Measurements from ENCODE around the gene ACSM3.
"Not testable (repeated sequence)": the region's sequence is repeated elsewhere in the genome, so short reads cannot be mapped to it uniquely, and the experiment has no call there.

ACSM3 gene, protein sequence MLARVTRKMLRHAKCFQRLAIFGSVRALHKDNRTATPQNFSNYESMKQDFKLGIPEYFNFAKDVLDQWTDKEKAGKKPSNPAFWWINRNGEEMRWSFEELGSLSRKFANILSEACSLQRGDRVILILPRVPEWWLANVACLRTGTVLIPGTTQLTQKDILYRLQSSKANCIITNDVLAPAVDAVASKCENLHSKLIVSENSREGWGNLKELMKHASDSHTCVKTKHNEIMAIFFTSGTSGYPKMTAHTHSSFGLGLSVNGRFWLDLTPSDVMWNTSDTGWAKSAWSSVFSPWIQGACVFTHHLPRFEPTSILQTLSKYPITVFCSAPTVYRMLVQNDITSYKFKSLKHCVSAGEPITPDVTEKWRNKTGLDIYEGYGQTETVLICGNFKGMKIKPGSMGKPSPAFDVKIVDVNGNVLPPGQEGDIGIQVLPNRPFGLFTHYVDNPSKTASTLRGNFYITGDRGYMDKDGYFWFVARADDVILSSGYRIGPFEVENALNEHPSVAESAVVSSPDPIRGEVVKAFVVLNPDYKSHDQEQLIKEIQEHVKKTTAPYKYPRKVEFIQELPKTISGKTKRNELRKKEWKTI

DNA sequence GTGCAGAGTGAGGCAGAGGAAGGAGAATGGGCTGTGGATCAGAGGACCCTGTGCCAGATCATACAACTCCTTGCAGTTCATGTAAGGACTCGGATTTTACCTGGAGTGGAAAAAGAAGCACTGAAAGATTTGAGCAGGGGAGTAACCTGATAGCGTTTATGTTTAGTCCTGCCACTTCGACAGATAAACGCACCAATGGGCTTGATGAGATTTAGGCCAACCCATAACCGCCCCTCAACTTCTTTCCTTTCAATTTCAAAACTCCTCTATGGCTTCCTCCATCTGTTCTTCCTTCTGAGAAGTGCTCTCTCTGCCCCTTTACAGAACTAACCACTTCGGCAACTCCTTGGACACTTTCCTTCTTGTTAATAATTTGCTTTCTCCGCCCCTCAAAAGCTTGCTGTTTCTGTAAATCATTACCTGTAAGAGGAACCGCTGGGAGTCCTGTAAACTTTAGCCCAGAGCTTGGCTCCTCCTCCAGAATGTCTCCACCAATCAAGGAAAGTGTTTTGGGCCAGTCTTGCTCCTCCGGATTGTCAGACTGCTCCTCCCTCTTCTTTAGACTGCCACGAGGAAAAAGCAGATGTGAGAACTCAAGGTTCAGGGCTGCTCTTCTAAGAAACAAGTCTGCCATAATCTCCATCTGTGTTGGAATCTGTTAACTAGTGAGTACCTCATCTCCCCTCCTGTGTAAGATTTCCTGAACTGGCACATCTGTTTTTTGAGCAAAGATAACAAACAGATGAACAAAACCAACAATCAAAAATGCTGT is at the start of gene ACSM3:
ACSM3 (plus strand) TSS at position 554 of the 772 bp plus-strand sequence. CDS start 6,021 bp downstream, outside the sequence.
- DNase-seq = no peak

DNA sequence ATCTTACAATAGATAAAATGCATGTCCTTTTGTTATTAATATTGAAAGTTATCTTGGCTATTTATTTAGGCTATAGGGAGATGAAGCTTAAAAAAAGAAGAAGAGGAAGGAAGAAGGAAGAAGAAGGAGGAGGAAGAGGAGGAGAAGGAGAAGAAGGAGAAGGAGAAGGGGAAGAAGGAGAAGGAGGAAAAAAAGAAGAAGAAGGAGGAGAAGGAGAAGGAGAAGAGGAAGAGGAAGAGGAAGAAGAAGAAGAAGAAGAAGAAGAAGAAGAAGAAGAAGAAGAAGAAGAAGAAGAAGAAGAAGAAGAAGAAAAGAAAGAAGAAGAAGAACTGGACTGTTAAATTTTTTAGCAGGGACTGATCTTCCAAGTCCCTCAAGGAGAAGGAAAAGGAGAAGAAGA is 46.1 kb upstream of the ACSM3 start:
- DNase-seq = not testable (repeated sequence)

DNA sequence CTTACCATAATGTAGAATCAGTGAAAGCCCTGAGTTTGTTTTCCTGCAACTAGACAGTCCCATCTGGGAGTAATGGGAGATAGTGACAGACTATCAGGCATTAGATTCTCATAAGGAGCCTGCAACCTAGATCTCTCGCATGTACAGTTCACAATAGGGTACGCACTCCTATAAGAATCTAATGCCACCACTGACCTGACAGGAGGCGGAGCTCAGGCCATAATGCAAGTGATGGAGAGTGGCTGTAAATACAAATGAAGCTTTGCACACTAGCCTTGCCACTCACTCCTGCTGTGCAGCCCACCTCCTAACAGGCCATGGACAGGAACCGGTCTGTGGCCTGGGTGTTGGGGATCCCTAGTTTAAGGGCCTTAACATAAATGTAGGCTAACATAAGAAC is 43.6 kb upstream of the ACSM3 start:
- DNase-seq = no peak

GRCh38 chr16:20726661-20727060 is 37.2 kb upstream of the ACSM3 start:
- no peak for DNase-seq

GRCh38 chr16:20727181-20727580 is 36.6 kb upstream of the ACSM3 start:
- no peak for DNase-seq

DNA sequence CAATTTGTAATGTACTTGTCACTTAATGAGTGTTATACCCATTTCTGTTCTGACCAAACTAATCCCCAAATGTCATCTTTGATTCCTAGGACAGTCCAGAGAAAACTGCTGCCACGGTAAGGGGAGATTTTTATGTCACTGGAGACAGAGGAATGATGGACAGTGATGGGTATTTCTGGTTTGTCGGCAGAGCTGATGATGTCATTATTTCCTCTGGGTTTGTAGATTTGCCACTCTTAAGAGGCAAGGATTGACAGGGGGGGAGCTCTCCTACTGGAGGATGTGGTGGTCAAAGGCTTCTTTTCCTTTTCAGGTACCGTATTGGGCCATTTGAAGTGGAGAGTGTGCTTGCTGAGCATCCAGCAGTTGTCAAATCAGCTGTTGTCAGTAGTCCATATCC is 34.7 kb upstream of the ACSM3 start:
- no peak for DNase-seq

DNA sequence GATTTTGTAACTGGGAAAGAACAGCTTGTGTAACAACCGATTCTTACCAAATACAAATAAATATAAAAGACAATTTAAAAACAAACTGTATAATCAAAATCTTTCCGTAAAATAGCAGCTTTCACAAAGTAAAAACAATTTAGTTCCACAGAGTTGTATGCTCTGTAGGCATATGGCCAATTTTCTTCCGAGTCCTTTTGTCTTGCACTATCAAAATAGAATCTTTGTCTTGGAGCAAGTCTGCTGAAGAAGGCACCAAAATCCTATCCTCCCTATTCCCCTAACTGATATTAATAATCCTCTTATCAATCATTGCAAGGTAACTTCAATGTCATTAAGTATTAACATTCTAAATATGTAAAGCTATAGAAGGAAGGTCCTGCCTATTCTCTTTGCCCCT is 29.8 kb upstream of the ACSM3 start:
- DNase-seq = no peak

DNA sequence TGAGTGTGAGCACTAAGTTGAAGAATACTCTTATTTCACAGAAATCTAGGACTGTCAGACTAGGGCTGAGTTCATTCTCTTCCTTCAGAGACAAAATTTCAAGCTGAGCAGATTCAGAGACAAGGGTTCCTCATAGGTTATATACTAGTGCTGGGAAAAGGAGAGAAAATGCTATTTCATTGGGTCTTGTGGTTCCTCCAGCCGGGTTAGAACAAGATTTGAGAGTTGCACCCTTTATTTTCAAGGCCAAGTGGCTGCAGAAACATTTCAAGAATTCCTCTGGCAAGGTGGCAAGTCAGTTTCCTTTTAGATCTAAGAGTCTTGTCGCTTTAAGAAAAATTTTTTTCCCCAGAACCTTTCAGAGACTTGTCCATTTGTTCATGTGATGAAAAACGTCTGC is 29.0 kb upstream of the ACSM3 start:
- no peak for DNase-seq

- no peak for DNase-seq
Measured at GRCh38 chr16:20735490-20735889, 28.3 kb upstream of the ACSM3 start.

DNA sequence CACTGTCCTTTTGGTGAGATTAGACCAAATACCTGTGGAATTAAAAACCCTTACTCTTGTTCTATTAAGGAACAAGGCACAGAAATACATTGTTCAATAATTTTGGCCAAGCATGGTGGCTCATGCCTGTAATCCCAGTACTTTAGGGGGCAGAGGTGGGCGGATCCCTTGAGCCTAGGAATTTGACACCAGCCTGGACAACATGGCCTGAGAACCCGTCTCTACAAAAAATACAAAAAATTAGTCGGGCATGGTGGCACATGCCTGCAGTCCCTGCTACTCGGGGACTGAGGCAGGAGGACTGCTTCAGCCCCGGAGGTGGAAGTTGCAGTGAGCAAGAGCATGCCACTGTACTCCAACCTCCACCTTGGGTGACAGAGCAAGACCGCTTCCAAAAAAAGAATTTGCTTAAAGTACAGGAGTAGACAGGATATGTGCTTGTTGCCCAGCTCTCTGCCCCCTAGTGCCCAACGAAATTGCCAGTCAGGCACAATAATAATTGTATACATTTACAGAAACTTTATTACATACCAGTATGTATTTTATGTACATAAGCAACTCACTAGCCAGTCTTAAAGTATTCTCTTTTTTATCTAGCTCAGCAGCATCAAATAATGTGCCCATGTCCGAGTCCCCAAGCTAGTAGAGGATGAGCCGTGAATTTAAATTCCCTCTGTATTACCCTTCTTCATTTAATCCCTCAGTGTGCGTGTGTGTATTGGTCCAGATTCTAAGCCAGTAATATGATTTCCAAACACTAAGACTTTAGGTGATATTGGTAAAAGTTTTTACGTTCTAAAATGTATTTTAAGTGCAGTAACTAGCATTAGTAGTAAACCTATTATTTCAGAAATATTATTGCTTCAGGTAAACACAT is 23.6 kb upstream of the ACSM3 start:
- no peak for DNase-seq

GRCh38 chr16:20740901-20741521 is 22.8 kb upstream of the ACSM3 start:
- DNase-seq = peak; percentile 54 to 76

GRCh38 chr16:20741554-20742285 is 22.1 kb upstream of the ACSM3 start, which contains the start of gene THUMPD1:
TSS of gene THUMPD1 (minus strand) at chr16:20741818. CDS start at chr16:20741739, 79 bp downstream.
- peak; percentile 82 to 94 for DNase-seq

DNA sequence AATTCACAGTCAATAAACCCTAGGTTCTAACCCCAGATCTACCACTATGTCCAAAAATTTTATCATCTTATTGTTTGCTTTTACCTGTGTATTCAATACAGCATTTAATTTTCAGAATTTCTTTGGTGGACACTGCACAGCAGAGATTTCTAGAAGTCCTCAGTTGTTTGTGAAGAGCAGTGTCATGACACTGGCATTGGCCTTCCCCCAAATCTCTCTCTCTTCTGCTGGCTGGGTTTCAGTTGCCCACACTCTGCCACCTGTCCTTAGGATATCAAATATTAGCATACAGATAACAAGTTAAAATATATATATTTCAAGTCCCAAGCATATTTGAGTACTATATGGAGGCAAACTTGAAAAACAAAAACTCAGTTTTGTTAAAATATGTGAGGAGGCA is 20.2 kb upstream of the ACSM3 start:
- DNase-seq = no peak

GRCh38 chr16:20744922-20745440 is 18.8 kb upstream of the ACSM3 start:
- no peak for DNase-seq

- no peak for DNase-seq
Measured at GRCh38 chr16:20746461-20746860, 17.4 kb upstream of the ACSM3 start.

GRCh38 chr16:20747030-20747816 is 16.6 kb upstream of the ACSM3 start:
- DNase-seq = no peak

DNA sequence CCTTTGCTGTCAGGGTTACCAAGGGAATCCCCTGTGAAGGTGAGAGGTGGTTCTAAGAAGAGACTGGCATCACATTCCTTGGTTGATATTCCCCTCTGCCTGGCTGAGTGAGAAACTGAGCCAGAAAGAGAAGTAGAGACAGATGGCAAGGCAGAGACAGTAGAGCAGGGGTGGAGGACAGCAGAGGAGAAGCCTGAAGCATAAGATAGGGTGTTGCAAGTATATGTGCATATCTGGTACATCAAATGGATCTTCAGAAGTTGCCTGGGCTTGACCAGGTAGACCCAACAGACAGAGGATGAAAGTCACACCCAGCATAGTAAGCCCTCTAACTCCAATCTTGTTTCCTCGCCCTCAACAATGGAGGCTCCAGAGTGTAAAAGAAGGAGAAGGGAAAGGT is 14.3 kb upstream of the ACSM3 start:
- no peak for DNase-seq

DNA sequence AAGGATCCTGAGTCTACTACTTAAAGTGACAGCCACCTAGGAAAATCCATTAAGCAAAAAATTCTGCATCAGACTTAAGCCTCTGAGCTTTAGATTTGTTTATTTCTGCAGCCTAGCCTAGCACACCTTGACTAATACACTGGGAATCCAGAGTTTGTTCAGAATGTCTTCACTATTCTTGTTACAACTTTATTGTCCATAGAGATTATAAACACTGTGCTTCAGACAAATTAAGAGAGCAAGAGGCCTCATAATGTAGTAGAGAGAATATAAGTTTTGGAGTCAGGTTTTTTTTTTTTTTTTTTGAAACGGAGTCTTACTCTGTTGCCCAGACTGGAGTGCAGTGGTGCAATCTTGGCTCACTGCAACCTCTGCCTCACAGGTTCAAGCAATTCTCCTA is 13.3 kb upstream of the ACSM3 start:
- DNase-seq = no peak

GRCh38 chr16:20753727-20754126 is 10.1 kb upstream of the ACSM3 start:
- DNase-seq = no peak

DNA sequence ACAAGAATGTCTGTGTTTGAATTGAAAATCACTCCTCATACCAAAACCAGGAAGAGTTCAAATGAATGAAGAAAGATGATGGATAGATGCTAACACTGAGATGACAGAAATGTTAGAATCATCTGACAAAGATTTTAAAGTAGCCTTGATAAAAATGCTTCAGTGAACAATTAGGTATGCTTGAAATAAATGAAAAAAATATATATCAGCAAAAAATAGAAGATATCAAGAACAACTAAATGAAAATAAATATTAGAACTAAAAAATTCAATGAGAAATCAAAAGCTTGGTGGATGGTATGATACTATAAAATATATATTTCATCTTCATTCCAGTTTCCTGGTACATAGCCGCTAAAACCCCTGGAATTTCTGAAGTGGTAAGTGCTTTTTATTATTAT is 8.6 kb upstream of the ACSM3 start:
- DNase-seq = no peak
